C4-2B (cell line): ENCODE measurements around the gene PSD4.

Experiments
- H3K27ac ChIP-seq: fragments of 450-650 bp; 2 replicates; pipeline ENCODE4 v1.5.1; 2017
- CTCF ChIP-seq: fragments of 450-650 bp; conservative IDR thresholded peaks from 2 replicates; pipeline ENCODE4 v1.5.1; 2017; ENCODE audit warnings: mild to moderate bottlenecking
- ZFX ChIP-seq: fragments of 450-650 bp; IDR thresholded peaks from 2 replicates; pipeline ENCODE4 v1.6.1; 2017

PSD4 gene

GRCh38 chr2:113164930-113165585 is 8.7 kb upstream of the PSD4 start:
- TF ChIP-seq CTCF (no peak), ZFX (no peak)
- H3K27ac ChIP-seq: peak overlapping the region; percentile 21

GRCh38 chr2:113166187-113166645 is 7.6 kb upstream of the PSD4 start:
- H3K27ac ChIP-seq: no peak overlapping the region
- TF ChIP-seq ZFX (no peak), CTCF (no peak)

GRCh38 chr2:113167115-113167932 is 6.4 kb upstream of the PSD4 start:
- H3K27ac ChIP-seq: peak overlapping the region; percentile 6; the same call in 1 of the 2 replicates
- TF ChIP-seq ZFX: no peak
- TF ChIP-seq CTCF: no peak

DNA sequence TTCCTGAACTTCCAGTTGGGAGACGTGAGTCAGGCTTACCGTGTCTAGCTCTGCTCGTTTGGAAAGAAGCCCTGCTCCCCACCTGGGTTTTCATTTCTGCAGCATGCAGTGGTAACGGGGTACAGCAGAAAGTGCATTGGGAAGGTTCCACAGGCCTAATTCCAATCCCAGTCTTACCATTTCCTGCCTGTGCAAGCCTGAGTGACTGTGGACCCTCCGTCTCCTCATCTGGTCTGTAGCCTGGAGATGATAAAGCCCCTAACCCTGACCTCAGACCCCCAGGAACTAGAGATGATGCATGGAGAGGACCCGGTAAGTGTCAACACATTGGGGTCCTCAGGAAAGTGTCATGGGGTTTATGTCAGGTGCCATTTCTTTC is 5.8 kb upstream of the PSD4 start:
- H3K27ac ChIP-seq: no peak overlapping the region
- TF ChIP-seq CTCF: no peak
- no peak for TF ChIP-seq ZFX

DNA sequence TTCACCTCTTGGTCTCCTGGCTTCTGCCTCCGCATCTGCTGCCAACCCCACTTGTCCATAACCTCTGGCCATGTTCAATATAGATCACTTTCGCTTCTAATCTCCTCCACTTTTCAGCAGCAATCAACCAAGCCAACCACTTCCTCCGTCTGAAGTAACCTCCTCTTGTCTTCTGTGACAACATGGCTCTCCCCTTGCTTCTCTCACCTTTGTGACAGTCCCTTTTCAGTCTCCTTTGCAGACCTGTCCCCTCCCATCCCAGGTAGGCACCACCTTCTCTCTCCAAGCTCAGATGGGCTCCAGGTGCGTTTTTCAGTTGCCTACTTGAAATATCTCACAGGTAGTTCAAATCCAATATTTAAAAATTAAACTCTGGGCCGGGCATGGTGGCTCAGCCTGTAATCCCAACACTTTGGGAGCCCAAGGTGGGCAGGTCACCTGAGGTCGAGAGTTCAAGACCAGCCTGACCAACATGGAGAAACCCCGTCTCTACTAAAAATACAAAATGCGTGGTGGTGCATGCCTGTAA is 4.7 kb upstream of the PSD4 start:
- TF ChIP-seq ZFX: no peak
- TF ChIP-seq CTCF: no peak
- H3K27ac ChIP-seq: no peak overlapping the region

DNA sequence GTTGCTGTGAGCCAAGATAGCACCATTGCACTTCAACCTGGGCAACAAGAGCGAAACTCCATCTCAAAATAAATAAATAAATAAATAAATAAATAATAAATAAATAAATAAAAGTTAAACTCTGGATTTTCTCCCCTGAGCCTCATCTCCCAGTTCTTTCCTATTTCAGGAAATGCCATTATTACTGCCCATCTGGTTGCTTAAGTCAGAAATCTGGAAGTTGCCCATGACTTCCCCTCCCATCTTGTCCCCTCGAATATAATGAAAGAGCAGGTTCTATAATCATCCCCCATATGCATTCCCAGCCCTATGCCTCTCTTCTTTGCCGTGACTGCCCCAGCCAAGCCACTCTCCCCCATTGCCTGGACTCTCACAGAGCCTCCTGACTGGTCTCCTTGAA is 4.2 kb upstream of the PSD4 start:
- no peak overlapping the region for H3K27ac ChIP-seq
- TF ChIP-seq CTCF: no peak

- no peak overlapping the region for H3K27ac ChIP-seq
- TF ChIP-seq ZFX: no peak
Observed at GRCh38 chr2:113171334-113172075, 2.3 kb upstream of the PSD4 start.
